BLaER1 treated with 17β-estradiol and CSF1 and Interleukin-3, amounts not matched to agents 10 nM and 100 nM (cell line): Measurements from ENCODE around the gene INPP5F.

Experiments
- H3K27ac ChIP-seq, 11 experiments: shearing (Covaris generic); formaldehyde crosslinking; 2 replicates each; pipeline ENCODE4 v1.8.1; 2022
- H3K27me3 ChIP-seq, 11 experiments: shearing (Covaris generic); formaldehyde crosslinking; 2 replicates each; pipeline ENCODE4 v1.8.1; 2022
- H3K36me3 ChIP-seq, 11 experiments: shearing (Covaris generic); formaldehyde crosslinking; 2 replicates each; pipeline ENCODE4 v1.8.1; 2022
- H3K4me1 ChIP-seq, 10 experiments: shearing (Covaris generic); formaldehyde crosslinking; 2 replicates each; pipeline ENCODE4 v1.8.1; 2022
- H3K4me2 ChIP-seq, 11 experiments: shearing (Covaris generic); formaldehyde crosslinking; 2 replicates each; pipeline ENCODE4 v1.8.1; 2022
- H3K4me3 ChIP-seq, 10 experiments: shearing (Covaris generic); formaldehyde crosslinking; 2 replicates each; pipeline ENCODE4 v1.8.1; 2022
- H3K9ac ChIP-seq, 11 experiments: shearing (Covaris generic); formaldehyde crosslinking; 2 replicates each; pipeline ENCODE4 v1.8.1; 2022
- H3K9me3 ChIP-seq, 11 experiments: shearing (Covaris generic); formaldehyde crosslinking; replicated peaks in 1 of 11; 2 replicates each; pipeline ENCODE4 v1.8.1; 2022
- H4K20me1 ChIP-seq, 11 experiments: shearing (Covaris generic); formaldehyde crosslinking; 2 replicates each; pipeline ENCODE4 v1.8.1; 2022
- Cebpa-rat ChIP-seq, 11 experiments: shearing (Covaris generic); IDR thresholded peaks; 2 replicates each; pipeline ENCODE4 v1.8.1; 2022

The INPP5F gene

GRCh38 chr10:119755446-119755845 is 29.6 kb downstream of the INPP5F start:
- Histone ChIP-seq H3K4me1 (peaks cover under 1 to 21% (median 7%) of the 10 kb centered on the region in 10 experiments; a peak in 17 of 20 replicates), H4K20me1 (peaks cover 0 to 31% (median 4%) of the 10 kb centered on the region in 11 experiments; a peak in 6 of 22 replicates), H3K4me2 (no peak overlapping the region), H3K27ac (no peak overlapping the region), H3K36me3 (peaks cover 6 to 49% (median 24%) of the 10 kb centered on the region in 11 experiments; a peak in 15 of 22 replicates), H3K27me3 (no peaks in the 10 kb centered on the region), H3K9me3 (no peaks in the 10 kb centered on the region), H3K4me3 (no peak overlapping the region), H3K9ac (no peak overlapping the region)
- no peak for TF ChIP-seq Cebpa-rat (IDR thresholded peaks at IDR 0.05)

- TF ChIP-seq Cebpa-rat (IDR thresholded peaks at IDR 0.05): no peak
- Histone ChIP-seq H3K4me2 (no peak overlapping the region), H3K4me3 (no peak overlapping the region), H4K20me1 (peaks cover 0 to 22% (median 0%) of the 10 kb centered on the region in 11 experiments; a peak in 6 of 22 replicates), H3K9ac (no peak overlapping the region), H3K27ac (no peak overlapping the region), H3K9me3 (no peaks in the 10 kb centered on the region), H3K27me3 (no peaks in the 10 kb centered on the region), H3K4me1 (peaks cover 0 to 6% (median 0%) of the 10 kb centered on the region in 10 experiments; a peak in 1 of 20 replicates), H3K36me3 (peaks cover 6 to 53% (median 30%) of the 10 kb centered on the region in 11 experiments; a peak in 14 of 22 replicates)
Measured at GRCh38 chr10:119758448-119759195, 32.8 kb downstream of the INPP5F start.

- no peak overlapping the region for H3K9ac ChIP-seq
- no peak overlapping the region for H3K4me2 ChIP-seq
- no peaks in the 10 kb centered on the region for H3K27me3 ChIP-seq
- TF ChIP-seq Cebpa-rat (IDR thresholded peaks at IDR 0.05): no peak
- no peak overlapping the region for H3K27ac ChIP-seq
- H3K4me1 ChIP-seq: peaks cover 0 to 6% (median 0%) of the 10 kb centered on the region in 10 experiments; a peak in 1 of 20 replicates
- H3K4me3 ChIP-seq: no peak overlapping the region
- H3K9me3 ChIP-seq: no peaks in the 10 kb centered on the region
- H3K36me3 ChIP-seq: peaks cover 8 to 65% (median 35%) of the 10 kb centered on the region in 11 experiments; a peak in 18 of 22 replicates
- peaks cover 0 to 21% (median 0%) of the 10 kb centered on the region in 11 experiments; a peak in 5 of 22 replicates for H4K20me1 ChIP-seq
Measured at GRCh38 chr10:119759832-119760231, 34.0 kb downstream of the INPP5F start.

- peaks cover 11 to 72% (median 34%) of the 10 kb centered on the region in 11 experiments; a peak in 19 of 22 replicates for H3K36me3 ChIP-seq
- H3K4me1 ChIP-seq: peaks cover 0 to 6% (median 0%) of the 10 kb centered on the region in 10 experiments; a peak in 1 of 20 replicates
- H3K4me3 ChIP-seq: no peak overlapping the region
- no peak overlapping the region for H3K4me2 ChIP-seq
- no peak overlapping the region for H3K9ac ChIP-seq
- H4K20me1 ChIP-seq: peaks cover 0 to 11% (median 0%) of the 10 kb centered on the region in 11 experiments; a peak in 5 of 22 replicates
- no peaks in the 10 kb centered on the region for H3K9me3 ChIP-seq
- no peak overlapping the region for H3K27ac ChIP-seq
- H3K27me3 ChIP-seq: no peaks in the 10 kb centered on the region
- TF ChIP-seq Cebpa-rat (IDR thresholded peaks at IDR 0.05): no peak
Measured at GRCh38 chr10:119761106-119761505, 35.3 kb downstream of the INPP5F start.

- peaks cover 0 to 11% (median 0%) of the 10 kb centered on the region in 11 experiments; a peak in 5 of 22 replicates for H4K20me1 ChIP-seq
- no peaks in the 10 kb centered on the region for H3K27me3 ChIP-seq
- H3K9me3 ChIP-seq: no peaks in the 10 kb centered on the region
- TF ChIP-seq Cebpa-rat (IDR thresholded peaks at IDR 0.05): no peak
- no peak overlapping the region for H3K27ac ChIP-seq
- no peak overlapping the region for H3K4me2 ChIP-seq
- no peak overlapping the region for H3K4me3 ChIP-seq
- H3K36me3 ChIP-seq: peaks cover 13 to 74% (median 34%) of the 10 kb centered on the region in 11 experiments; a peak in 19 of 22 replicates
- H3K9ac ChIP-seq: no peak overlapping the region
- peaks cover 0 to 6% (median 0%) of the 10 kb centered on the region in 10 experiments; a peak in 1 of 20 replicates for H3K4me1 ChIP-seq
Measured at GRCh38 chr10:119762035-119762434, 36.2 kb downstream of the INPP5F start.

- Histone ChIP-seq H3K4me2 (no peak overlapping the region), H3K36me3 (peaks cover 13 to 68% (median 26%) of the 10 kb centered on the region in 11 experiments; a peak in 19 of 22 replicates), H3K9ac (no peak overlapping the region), H4K20me1 (peaks cover 0 to 11% (median 0%) of the 10 kb centered on the region in 11 experiments; a peak in 7 of 22 replicates), H3K4me3 (no peak overlapping the region), H3K27me3 (no peaks in the 10 kb centered on the region), H3K9me3 (no peaks in the 10 kb centered on the region), H3K27ac (no peak overlapping the region), H3K4me1 (peaks cover 0 to 6% (median 0%) of the 10 kb centered on the region in 10 experiments; a peak in 1 of 20 replicates)
- TF ChIP-seq Cebpa-rat (IDR thresholded peaks at IDR 0.05): no peak
Measured at GRCh38 chr10:119762805-119763798, 37.3 kb downstream of the INPP5F start.

- peaks cover 8 to 59% (median 27%) of the 10 kb centered on the region in 11 experiments; a peak in 18 of 22 replicates for H3K36me3 ChIP-seq
- no peak for TF ChIP-seq Cebpa-rat (IDR thresholded peaks at IDR 0.05)
- H3K9ac ChIP-seq: no peak overlapping the region
- H3K4me1 ChIP-seq: peaks cover 0 to 21% (median 10%) of the 10 kb centered on the region in 10 experiments; a peak in 8 of 20 replicates
- no peak overlapping the region for H3K4me2 ChIP-seq
- H4K20me1 ChIP-seq: peaks cover 0 to 13% (median 0%) of the 10 kb centered on the region in 11 experiments; a peak in 3 of 22 replicates
- H3K4me3 ChIP-seq: no peak overlapping the region
- no peaks in the 10 kb centered on the region for H3K27me3 ChIP-seq
- no peak overlapping the region for H3K27ac ChIP-seq
- H3K9me3 ChIP-seq: peaks cover 0 to 21% (median 16%) of the 10 kb centered on the region in 11 experiments; a peak in 19 of 22 replicates
Measured at GRCh38 chr10:119768455-119769094, 42.7 kb downstream of the INPP5F start.

- Histone ChIP-seq H3K36me3 (peaks cover 8 to 45% (median 21%) of the 10 kb centered on the region in 11 experiments; a peak in 16 of 22 replicates), H3K27me3 (no peaks in the 10 kb centered on the region), H3K4me1 (peaks cover 0 to 21% (median 10%) of the 10 kb centered on the region in 10 experiments; a peak in 8 of 20 replicates), H3K27ac (0 out of 22 replicates have a peak overlapping the region, but pooled peaks of 1 of the 11 experiments have one; percentile 0), H3K9me3 (peaks cover 0 to 21% (median 16%) of the 10 kb centered on the region in 11 experiments; a peak in 19 of 22 replicates), H3K9ac (no peak overlapping the region), H4K20me1 (peaks cover 0 to 17% (median 0%) of the 10 kb centered on the region in 11 experiments; a peak in 3 of 22 replicates), H3K4me2 (peak overlapping the region in 4 of 11 experiments; percentile 13 to 41 (median 28); a peak in 3 of 22 replicates), H3K4me3 (no peak overlapping the region)
- TF ChIP-seq Cebpa-rat (IDR thresholded peaks at IDR 0.05): no peak
Measured at GRCh38 chr10:119769886-119770285, 44.0 kb downstream of the INPP5F start.
